Tongue (tissue), 2 donors: Measurements from ENCODE around the gene MYO7B. TPM values are rescaled to one million over a fixed set of nuclear protein-coding genes. Genes with fewer than 3 reads are reported as not detected.
A peak's percentile ranks its signal among the peaks of the same experiment; 100 is the strongest.

Source experiments
- DNase-seq: peaks from one replicate; pipeline ENCODE4 v3.0.0-alpha.2; 2015
- total RNA-seq: library from RNA; depleted of rRNA; stranded (reverse); fragments of >200 nt; gene quantifications from one replicate; pipeline ENCODE4 v1.2.3, GENCODE V29; 2014

Gene MYO7B
- total RNA-seq, 1 donor from 2014 or later: 1.5 TPM

- no peak for DNase-seq
These were observed 54.4 kb downstream of the MYO7B start for GRCh38 chr2:127589841-127590240.

- DNase-seq: no peak
These were observed 55.1 kb downstream of the MYO7B start for GRCh38 chr2:127590386-127591190.

DNA sequence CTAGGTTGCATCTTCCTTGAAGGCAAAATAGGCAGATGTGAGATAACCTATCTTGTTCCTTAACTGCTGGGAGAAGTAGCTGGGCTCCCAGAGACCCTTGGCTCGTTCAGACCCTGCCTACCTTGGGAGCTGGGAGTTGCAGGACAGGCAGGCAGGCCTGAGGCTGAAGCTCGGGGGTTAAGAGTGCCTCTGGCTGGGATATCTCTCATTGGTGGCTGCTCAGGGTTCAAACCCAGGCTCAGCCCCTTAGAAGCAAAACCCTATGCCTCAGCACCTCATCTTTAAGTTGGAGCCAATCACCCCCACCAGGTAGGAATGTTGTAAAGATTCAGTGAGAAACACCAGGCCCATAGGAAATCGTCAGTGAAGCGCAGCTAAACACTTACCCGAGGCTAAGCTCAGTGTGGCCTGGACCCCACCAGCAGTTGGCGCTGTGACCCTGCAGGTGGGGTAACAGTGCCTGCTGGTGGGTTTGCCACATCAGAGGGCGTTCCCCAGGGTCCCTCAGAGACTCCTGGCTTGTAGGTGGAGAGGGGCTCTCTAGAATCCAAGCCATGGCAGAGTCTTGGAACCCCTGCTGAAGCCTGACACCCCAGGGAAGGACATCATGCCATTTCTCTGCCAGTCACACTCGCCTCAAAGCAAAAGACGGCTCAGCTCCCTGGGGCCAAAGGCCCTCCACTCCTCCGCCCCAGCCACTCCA lies 55.9 kb downstream of the MYO7B start:
- peak; percentile 70 for DNase-seq

DNA sequence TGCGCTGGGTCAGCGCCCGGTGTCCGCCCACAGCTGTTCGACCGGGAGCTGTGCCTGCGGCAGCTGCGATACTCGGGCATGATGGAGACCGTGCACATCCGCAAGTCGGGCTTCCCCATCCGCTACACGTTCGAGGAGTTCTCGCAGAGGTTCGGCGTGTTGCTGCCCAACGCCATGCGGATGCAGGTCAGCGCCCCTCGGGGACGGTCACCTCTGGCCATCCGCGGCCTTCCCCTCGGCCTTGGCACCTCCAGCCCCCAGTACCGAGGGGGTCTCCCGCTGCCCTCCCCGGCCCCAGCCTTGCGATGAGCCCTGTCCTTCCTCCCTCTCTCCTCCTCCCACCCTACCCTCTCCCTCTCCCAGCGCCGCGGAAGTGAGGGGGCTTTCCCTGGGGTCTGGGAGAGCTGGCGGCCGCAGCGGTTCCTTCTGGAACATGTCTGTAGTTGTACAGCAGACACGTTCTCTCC lies 57.3 kb downstream of the MYO7B start:
- no peak for DNase-seq

GRCh38 chr2:127593228-127594115 lies 58.0 kb downstream of the MYO7B start:
- DNase-seq: no peak

GRCh38 chr2:127594116-127594591 lies 58.7 kb downstream of the MYO7B start:
- DNase-seq: no peak

DNA sequence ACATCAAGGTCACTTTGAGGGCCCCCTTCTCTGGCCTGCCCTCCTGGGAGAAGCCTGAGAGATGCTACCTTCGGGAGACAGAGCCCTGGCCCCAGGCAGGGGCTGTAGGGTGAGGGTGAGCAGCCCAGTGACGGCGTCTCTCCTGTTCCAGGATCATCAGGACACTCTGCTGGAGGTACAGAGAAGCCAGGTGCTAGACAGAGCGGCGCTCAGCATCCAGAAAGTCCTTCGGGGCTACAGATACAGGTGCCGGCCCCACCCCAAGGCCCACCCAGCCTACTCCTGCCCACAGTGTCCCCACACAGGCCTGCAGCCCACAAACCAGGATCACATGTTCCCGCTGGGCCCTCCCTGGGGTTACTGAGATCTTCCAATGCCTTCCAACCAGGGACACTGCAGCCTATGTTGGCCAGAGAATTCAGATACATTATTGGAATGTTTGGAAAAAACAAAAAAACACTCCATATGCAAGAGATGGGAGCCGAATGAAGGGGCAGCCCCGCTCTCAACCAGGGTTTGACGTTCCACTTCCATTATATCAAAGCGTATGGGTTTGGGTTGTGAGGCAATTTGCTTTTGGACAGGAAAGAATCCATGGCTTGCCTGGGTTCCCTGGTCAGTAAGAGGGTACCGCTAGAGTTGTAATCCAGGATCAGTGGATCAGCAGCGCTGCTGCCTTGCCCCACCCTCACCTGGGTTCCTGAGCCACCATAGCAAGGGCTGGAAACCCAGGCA lies 61.0 kb downstream of the MYO7B start:
- no peak for DNase-seq

- no peak for DNase-seq
These were observed 61.8 kb downstream of the MYO7B start for GRCh38 chr2:127597046-127597983.

- DNase-seq: no peak
These were observed 62.5 kb downstream of the MYO7B start for GRCh38 chr2:127597984-127598380.

GRCh38 chr2:127598711-127599110 lies 63.2 kb downstream of the MYO7B start:
- no peak for DNase-seq

- no peak for DNase-seq
These were observed 63.7 kb downstream of the MYO7B start for GRCh38 chr2:127599211-127599610.

GRCh38 chr2:127604986-127605385 lies 69.5 kb downstream of the MYO7B start:
- DNase-seq: no peak

GRCh38 chr2:127605691-127606263 lies 70.3 kb downstream of the MYO7B start:
- DNase-seq: no peak

- DNase-seq: no peak
These were observed 71.3 kb downstream of the MYO7B start for GRCh38 chr2:127606625-127607398.

DNA sequence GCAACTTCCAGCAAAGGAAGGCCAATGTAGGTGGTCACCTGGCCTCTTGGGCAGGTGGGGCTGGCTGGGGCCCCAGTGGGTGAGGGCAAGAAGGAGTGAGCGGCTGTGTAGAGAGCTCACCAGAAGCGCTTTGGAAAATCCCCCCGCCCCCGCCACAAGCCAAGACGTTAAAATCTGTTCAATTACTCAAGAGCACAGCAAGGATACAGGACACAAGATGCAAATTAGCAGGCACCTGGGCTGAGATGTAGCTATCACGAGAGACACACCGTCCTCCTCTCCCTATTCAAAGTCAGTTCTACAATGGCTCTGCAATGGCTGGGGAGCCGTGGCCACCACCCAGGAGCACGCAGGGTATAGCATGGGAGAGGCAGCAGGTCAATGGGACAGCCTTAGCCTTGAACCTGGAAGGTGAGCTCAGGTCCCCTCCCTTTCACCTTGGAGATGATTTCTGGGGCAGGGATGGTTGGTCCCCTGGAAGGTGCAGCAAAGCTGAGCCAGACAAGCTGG lies 72.0 kb downstream of the MYO7B start:
- no peak for DNase-seq

- no peak for DNase-seq
These were observed 72.9 kb downstream of the MYO7B start for GRCh38 chr2:127608061-127609030.

DNA sequence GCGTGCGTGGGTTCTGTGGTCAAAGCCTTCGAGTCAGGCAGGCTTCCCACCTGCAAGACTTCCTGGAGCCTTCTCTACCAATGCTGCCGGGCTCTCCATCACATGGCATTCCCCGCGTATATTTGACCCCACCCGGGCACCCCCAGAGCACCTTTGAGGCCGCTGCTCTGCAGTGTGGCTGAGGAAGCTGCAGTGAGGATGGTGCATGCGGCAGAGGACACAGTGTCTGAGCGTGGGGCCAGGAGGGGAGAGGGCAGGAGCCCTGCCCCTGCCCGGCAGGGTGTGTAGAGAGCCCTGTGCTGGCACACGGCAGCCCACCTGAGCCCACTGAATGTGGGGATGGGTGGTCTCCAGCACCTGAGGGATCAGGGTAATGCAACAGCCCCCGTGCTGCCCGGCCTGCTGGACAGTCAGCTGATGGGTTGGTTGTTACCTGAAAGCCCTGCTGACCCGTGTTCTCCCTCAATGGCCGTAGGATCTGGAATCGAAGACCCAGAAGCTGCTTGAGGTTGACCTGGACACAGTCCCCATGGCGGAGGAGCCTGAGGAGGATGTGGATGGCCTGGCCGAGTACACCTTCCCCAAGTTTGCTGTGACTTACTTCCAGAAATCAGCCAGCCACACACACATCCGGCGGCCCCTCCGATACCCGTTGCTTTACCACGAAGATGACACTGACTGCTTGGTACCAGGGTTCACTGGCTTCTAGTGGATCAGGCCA lies 73.7 kb downstream of the MYO7B start:
- DNase-seq: no peak
